ENCODE measurements around the gene VPS8. TPM values are rescaled to one million over a fixed set of nuclear protein-coding genes. Genes with fewer than 3 reads are reported as not detected.

The VPS8 gene, protein sequence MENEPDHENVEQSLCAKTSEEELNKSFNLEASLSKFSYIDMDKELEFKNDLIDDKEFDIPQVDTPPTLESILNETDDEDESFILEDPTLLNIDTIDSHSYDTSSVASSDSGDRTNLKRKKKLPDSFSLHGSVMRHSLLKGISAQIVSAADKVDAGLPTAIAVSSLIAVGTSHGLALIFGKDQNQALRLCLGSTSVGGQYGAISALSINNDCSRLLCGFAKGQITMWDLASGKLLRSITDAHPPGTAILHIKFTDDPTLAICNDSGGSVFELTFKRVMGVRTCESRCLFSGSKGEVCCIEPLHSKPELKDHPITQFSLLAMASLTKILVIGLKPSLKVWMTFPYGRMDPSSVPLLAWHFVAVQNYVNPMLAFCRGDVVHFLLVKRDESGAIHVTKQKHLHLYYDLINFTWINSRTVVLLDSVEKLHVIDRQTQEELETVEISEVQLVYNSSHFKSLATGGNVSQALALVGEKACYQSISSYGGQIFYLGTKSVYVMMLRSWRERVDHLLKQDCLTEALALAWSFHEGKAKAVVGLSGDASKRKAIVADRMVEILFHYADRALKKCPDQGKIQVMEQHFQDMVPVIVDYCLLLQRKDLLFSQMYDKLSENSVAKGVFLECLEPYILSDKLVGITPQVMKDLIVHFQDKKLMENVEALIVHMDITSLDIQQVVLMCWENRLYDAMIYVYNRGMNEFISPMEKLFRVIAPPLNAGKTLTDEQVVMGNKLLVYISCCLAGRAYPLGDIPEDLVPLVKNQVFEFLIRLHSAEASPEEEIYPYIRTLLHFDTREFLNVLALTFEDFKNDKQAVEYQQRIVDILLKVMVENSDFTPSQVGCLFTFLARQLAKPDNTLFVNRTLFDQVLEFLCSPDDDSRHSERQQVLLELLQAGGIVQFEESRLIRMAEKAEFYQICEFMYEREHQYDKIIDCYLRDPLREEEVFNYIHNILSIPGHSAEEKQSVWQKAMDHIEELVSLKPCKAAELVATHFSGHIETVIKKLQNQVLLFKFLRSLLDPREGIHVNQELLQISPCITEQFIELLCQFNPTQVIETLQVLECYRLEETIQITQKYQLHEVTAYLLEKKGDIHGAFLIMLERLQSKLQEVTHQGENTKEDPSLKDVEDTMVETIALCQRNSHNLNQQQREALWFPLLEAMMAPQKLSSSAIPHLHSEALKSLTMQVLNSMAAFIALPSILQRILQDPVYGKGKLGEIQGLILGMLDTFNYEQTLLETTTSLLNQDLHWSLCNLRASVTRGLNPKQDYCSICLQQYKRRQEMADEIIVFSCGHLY (N-terminal part only)
- 10.3 TPM for polyA plus RNA-seq (2012; ENCODE audit: low read depth, missing spikeins)

DNA sequence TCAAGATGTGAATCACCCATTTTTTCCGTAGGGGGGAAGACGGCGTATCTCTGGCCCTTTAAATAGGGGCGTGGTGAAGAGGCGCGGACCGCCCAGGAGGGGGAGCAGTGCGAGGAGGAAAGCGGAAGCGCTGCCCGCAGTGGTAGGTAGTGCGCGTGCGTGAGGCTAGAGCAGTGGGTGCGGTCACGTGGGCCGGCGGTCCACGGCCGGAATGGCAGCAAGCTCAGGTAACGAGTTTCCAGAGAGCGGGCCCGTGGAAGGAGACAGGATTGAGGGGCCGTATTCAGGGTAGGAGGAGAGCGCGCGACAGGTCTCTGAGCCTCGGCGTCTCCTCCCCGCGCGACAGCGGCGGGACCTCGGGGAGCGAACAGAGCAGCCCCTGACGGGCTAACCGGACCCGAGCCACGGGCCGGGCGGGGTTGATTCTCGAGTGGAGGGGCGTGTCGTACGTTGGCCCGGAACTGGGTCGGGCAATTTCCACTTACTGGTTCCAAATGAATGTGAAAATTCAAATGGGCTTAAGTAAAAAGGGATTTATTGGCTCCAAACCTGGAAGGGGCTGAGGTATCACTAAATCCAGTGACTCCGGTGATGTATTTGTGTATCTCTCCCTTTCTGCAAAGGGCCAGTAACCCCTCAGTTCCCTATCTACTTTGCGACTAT, at the start of gene VPS8:
TSS of gene VPS8 (plus strand) at position 168 of the 663 bp plus-strand sequence. CDS start 12,467 bp downstream, outside the sequence.
- peak; percentile 70 for TF ChIP-seq POLR2AphosphoS5 (IDR thresholded peaks at IDR 0.05; ENCODE audit: low read depth, low read length)
- peak; percentile 60 for TF ChIP-seq POLR2A (IDR thresholded peaks at IDR 0.05; ENCODE audit: low read depth, low read length)
- no peak for TF ChIP-seq PAX5 (IDR thresholded peaks at IDR 0.05; ENCODE audit: insufficient read depth, low read length, severe bottlenecking)
- TF ChIP-seq POU2F2 (IDR thresholded peaks at IDR 0.05; ENCODE audit: low read depth, low read length) = peak; percentile 82
- TF ChIP-seq SPI1 (IDR thresholded peaks at IDR 0.05; ENCODE audit: low read depth, low read length) = peak; percentile 91
- peak; percentile 88 for TF ChIP-seq TAF1 (IDR thresholded peaks at IDR 0.05; ENCODE audit: low read depth, low read length)
- FAIRE-seq = peak; percentile 99
- peak; percentile 82 for DNase-seq (ENCODE audit: insufficient read length, low spot score)

DNA sequence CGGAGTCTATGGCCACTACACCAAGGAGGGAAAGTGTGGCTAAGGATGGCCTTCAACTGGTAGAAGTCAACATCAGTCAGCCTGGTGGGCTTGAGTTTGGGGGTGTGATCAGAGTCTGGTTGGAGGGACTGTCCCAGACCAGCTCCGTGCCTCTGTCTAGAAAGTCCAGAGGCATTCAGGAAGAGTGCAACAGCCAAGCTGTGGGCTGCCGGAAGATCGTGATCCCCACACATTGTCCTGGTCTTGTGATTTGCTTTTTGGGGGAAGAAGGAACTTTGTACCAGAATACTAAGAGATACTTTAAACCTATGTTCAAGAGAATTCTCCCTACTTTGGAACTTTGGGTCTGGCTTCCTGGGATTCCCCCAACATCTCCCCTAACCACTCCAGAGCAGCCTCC, 47.8 kb upstream of the VPS8 start:
- no peak for DNase-seq (ENCODE audit: insufficient read length, low spot score)
- TF ChIP-seq POLR2AphosphoS5 (IDR thresholded peaks at IDR 0.05; ENCODE audit: low read depth, low read length) = no peak
- TF ChIP-seq TAF1 (IDR thresholded peaks at IDR 0.05; ENCODE audit: low read depth, low read length) = no peak
- no peak for TF ChIP-seq PAX5 (IDR thresholded peaks at IDR 0.05; ENCODE audit: insufficient read depth, low read length, severe bottlenecking)
- no peak for TF ChIP-seq POU2F2 (IDR thresholded peaks at IDR 0.05; ENCODE audit: low read depth, low read length)
- no peak for TF ChIP-seq POLR2A (IDR thresholded peaks at IDR 0.05; ENCODE audit: low read depth, low read length)
- no peak for TF ChIP-seq SPI1 (IDR thresholded peaks at IDR 0.05; ENCODE audit: low read depth, low read length)
- no peak for FAIRE-seq

- DNase-seq (ENCODE audit: insufficient read length, low spot score) (no peak), FAIRE-seq (peak; percentile 76)
- TF ChIP-seq POU2F2 (IDR thresholded peaks at IDR 0.05; ENCODE audit: low read depth, low read length) = no peak
Measured at GRCh38 chr3:184765047-184765729, 46.8 kb upstream of the VPS8 start.

DNA sequence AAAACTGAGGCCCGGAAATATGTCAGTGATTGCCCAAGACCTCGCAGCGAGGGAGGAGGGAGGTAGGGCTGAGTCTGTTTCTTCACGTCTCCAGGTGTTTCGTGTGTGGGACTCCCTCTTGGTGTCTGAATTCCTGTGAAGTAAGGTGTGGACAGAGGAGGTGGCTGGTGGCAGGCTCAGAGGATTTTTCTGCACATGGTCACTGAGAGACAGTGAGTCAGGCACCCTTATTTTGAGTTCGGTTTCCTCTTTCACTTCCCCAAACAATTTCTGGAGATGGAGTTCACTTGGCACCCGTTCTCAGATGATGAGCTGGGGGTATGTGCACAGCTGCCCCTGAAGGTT, 46.3 kb upstream of the VPS8 start:
- FAIRE-seq (peak; percentile 59), DNase-seq (ENCODE audit: insufficient read length, low spot score) (peak; percentile 52)
- TF ChIP-seq SPI1 (IDR thresholded peaks at IDR 0.05; ENCODE audit: low read depth, low read length) (peak; percentile 96), POLR2A (IDR thresholded peaks at IDR 0.05; ENCODE audit: low read depth, low read length) (no peak), TAF1 (IDR thresholded peaks at IDR 0.05; ENCODE audit: low read depth, low read length) (no peak), PAX5 (IDR thresholded peaks at IDR 0.05; ENCODE audit: insufficient read depth, low read length, severe bottlenecking) (no peak)

GRCh38 chr3:184766555-184767261, 45.3 kb upstream of the VPS8 start:
- TF ChIP-seq POLR2AphosphoS5 (IDR thresholded peaks at IDR 0.05; ENCODE audit: low read depth, low read length) (no peak), POU2F2 (IDR thresholded peaks at IDR 0.05; ENCODE audit: low read depth, low read length) (no peak), TAF1 (IDR thresholded peaks at IDR 0.05; ENCODE audit: low read depth, low read length) (no peak), POLR2A (IDR thresholded peaks at IDR 0.05; ENCODE audit: low read depth, low read length) (no peak), SPI1 (IDR thresholded peaks at IDR 0.05; ENCODE audit: low read depth, low read length) (no peak), PAX5 (IDR thresholded peaks at IDR 0.05; ENCODE audit: insufficient read depth, low read length, severe bottlenecking) (no peak)
- peak; percentile 26 for FAIRE-seq
- DNase-seq (ENCODE audit: insufficient read length, low spot score) = no peak

- TF ChIP-seq TAF1 (IDR thresholded peaks at IDR 0.05; ENCODE audit: low read depth, low read length) = no peak
- TF ChIP-seq POLR2A (IDR thresholded peaks at IDR 0.05; ENCODE audit: low read depth, low read length) = no peak
- TF ChIP-seq POLR2AphosphoS5 (IDR thresholded peaks at IDR 0.05; ENCODE audit: low read depth, low read length) = no peak
- no peak for TF ChIP-seq SPI1 (IDR thresholded peaks at IDR 0.05; ENCODE audit: low read depth, low read length)
- no peak for TF ChIP-seq POU2F2 (IDR thresholded peaks at IDR 0.05; ENCODE audit: low read depth, low read length)
- TF ChIP-seq PAX5 (IDR thresholded peaks at IDR 0.05; ENCODE audit: insufficient read depth, low read length, severe bottlenecking) = no peak
- FAIRE-seq (no peak), DNase-seq (ENCODE audit: insufficient read length, low spot score) (no peak)
Measured at GRCh38 chr3:184767377-184767776, 44.6 kb upstream of the VPS8 start.

- no peak for TF ChIP-seq POLR2AphosphoS5 (IDR thresholded peaks at IDR 0.05; ENCODE audit: low read depth, low read length)
- no peak for TF ChIP-seq SPI1 (IDR thresholded peaks at IDR 0.05; ENCODE audit: low read depth, low read length)
- TF ChIP-seq POU2F2 (IDR thresholded peaks at IDR 0.05; ENCODE audit: low read depth, low read length) = no peak
- no peak for TF ChIP-seq PAX5 (IDR thresholded peaks at IDR 0.05; ENCODE audit: insufficient read depth, low read length, severe bottlenecking)
- TF ChIP-seq TAF1 (IDR thresholded peaks at IDR 0.05; ENCODE audit: low read depth, low read length) = no peak
- no peak for TF ChIP-seq POLR2A (IDR thresholded peaks at IDR 0.05; ENCODE audit: low read depth, low read length)
- DNase-seq (ENCODE audit: insufficient read length, low spot score) (no peak), FAIRE-seq (no peak)
Measured at GRCh38 chr3:184769382-184770170, 42.4 kb upstream of the VPS8 start.

All from GM12891 (cell line).